ENCODE data around the gene PCSK4.

The PCSK4 gene

GRCh38 chr19:1497578-1498235, 7.6 kb upstream of the PCSK4 start:
- TF ChIP-seq CTCF (IDR thresholded peaks at IDR 0.05; ENCODE audit: low read depth, low read length), result no peak
- H3K4me3 ChIP-seq (replicated peaks in 1 of 2; ENCODE audit: low read depth in 2 of 2, low read length in 2 of 2), result no peak overlapping the region
- no peak for DNase-seq (ENCODE audit: low read depth in 2 of 2)

- TF ChIP-seq CTCF (IDR thresholded peaks at IDR 0.05; ENCODE audit: low read depth, low read length), result no peak
- H3K4me3 ChIP-seq (replicated peaks in 1 of 2; ENCODE audit: low read depth in 2 of 2, low read length in 2 of 2), result no peak overlapping the region
- DNase-seq (ENCODE audit: low read depth in 2 of 2), result no peak
Measured at GRCh38 chr19:1496714-1497577, 6.8 kb upstream of the PCSK4 start.

GRCh38 chr19:1495799-1496713, 5.9 kb upstream of the PCSK4 start:
- no peak for DNase-seq (ENCODE audit: low read depth in 2 of 2)
- no peak for TF ChIP-seq CTCF (IDR thresholded peaks at IDR 0.05; ENCODE audit: low read depth, low read length)
- H3K4me3 ChIP-seq (replicated peaks in 1 of 2; ENCODE audit: low read depth in 2 of 2, low read length in 2 of 2), result no peak overlapping the region

GRCh38 chr19:1495051-1495798, 5.1 kb upstream of the PCSK4 start:
- no peak for TF ChIP-seq CTCF (IDR thresholded peaks at IDR 0.05; ENCODE audit: low read depth, low read length)
- no peak overlapping the region for H3K4me3 ChIP-seq (replicated peaks in 1 of 2; ENCODE audit: low read depth in 2 of 2, low read length in 2 of 2)
- DNase-seq (ENCODE audit: low read depth in 2 of 2), result no peak

GRCh38 chr19:1494115-1494815, 4.1 kb upstream of the PCSK4 start:
- TF ChIP-seq CTCF (IDR thresholded peaks at IDR 0.05; ENCODE audit: low read depth, low read length), result no peak
- DNase-seq (ENCODE audit: low read depth in 2 of 2), result no peak
- no peak overlapping the region for H3K4me3 ChIP-seq (replicated peaks in 1 of 2; ENCODE audit: low read depth in 2 of 2, low read length in 2 of 2)

All from cardiac fibroblast (primary cell).